Measurements from ENCODE around the gene WDFY2. TPM values are rescaled to one million over a fixed set of nuclear protein-coding genes. Genes with fewer than 3 reads are reported as not detected.

Gene WDFY2
- total and polyA plus RNA-seq, 2 of the 8 experiments (the other 6 are each of a cell fraction or from before 2014, with no cell fraction given): 13.9 to 29.0 TPM

DNA sequence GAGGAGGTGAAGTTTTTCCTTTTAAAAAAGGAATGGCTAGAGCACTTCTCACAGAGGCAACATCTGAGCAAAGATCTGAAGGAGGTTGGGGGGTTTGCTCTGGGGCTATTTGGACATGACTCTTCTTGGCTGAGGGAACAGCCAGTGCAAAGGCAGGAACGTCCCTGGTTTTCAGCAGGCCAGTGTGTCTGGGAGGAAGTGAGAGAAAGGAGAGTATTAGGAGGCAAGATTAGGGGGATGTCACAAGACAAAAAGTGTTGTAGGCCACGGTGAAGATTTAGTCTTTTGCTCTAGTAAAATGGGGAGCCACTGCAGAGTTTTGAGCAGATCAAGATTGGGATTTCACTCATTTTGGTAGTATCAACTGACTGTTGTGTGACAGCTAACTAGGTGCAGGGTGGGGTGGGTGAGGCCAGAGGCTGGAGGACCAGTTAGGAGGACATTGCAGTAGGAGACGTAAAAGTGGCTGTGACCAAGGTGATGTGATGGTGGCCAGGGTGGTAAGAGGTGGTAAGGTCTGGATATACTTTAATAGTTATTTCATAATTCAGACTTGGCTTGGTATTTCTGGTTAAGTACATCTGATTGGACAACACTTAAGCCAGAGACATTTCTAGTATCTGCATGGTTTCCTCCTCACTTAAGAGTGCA is 40.6 kb downstream of the WDFY2 start:
- no peak for FAIRE-seq
- 92% methylated on average over 3 of the region's 3 CpGs; no CpG with 5 or more reads in 1 of the 2 experiments for WGBS, 2 experiments (ENCODE audit: extremely low coverage in 1 of 2, insufficient coverage in 1 of 2, insufficient read length in 1 of 2, insufficient replicate concordance in 2 of 2, low coverage in 1 of 2, low lambda C conversion rate in 2 of 2, missing lambda C conversion rate in 1 of 2)

More for the DNA sequence above, 40.6 kb downstream of the WDFY2 start:
- Histone ChIP-seq H2BK120ac (replicated peaks; ENCODE audit: low read depth, low read length) (no peak overlapping the region), H3K4ac (replicated peaks; ENCODE audit: insufficient read length, low read depth, low read length) (no peak overlapping the region), H3K18ac (ENCODE audit: extremely low read depth, low read length) (no peak overlapping the region), H3K27ac (ENCODE audit: low read depth, low read length) (no peak overlapping the region), H3K23me2 (ENCODE audit: low read depth, low read length) (no peaks in the 10 kb centered on the region), H3K23ac (ENCODE audit: insufficient read length) (no peak overlapping the region), H3K56ac (replicated peaks; ENCODE audit: insufficient read length, low read depth, low read length) (no peak overlapping the region), H2BK5ac (ENCODE audit: low read depth, low read length) (0 out of 2 replicates have a peak overlapping the region, but pooled peaks have one; percentile 8), H3K4me1 (replicated peaks in 1 of 4; ENCODE audit: control insufficient read depth in 3 of 4, insufficient read depth in 4 of 4, low read length in 3 of 4) (peaks cover 0 to 13% (median 7%) of the 10 kb centered on the region in 4 experiments; a peak in 3 of 7 replicates), H3K36me3 (ENCODE audit: control insufficient read depth in 2 of 4, insufficient read depth in 4 of 4, low read length in 3 of 4) (no peaks in the 10 kb centered on the region), H3K27me3 (replicated peaks in 1 of 4; ENCODE audit: control insufficient read depth in 3 of 4, extremely low read depth in 1 of 4, insufficient read depth in 3 of 4, low read length in 3 of 4) (no peaks in the 10 kb centered on the region), H3K14ac (ENCODE audit: insufficient read length) (no peak overlapping the region), H2BK12ac (ENCODE audit: low read depth, low read length) (peak overlapping the region; percentile 7; the same call in 1 of the 2 replicates), H4K91ac (replicated peaks; ENCODE audit: insufficient read length, low read length) (no peak overlapping the region), H4K8ac (ENCODE audit: extremely low read depth, insufficient read depth, low read length) (no peak overlapping the region), H2BK15ac (ENCODE audit: low read length) (no peak overlapping the region), H4K20me1 (replicated peaks in 1 of 2; ENCODE audit: control insufficient read depth in 1 of 2, insufficient read depth in 2 of 2, low read length in 2 of 2) (peaks cover 0 to 11% of the 10 kb centered on the region in 2 experiments), H3K79me1 (ENCODE audit: low read depth, low read length) (peaks cover 14% of the 10 kb centered on the region), H3K4me2 (ENCODE audit: insufficient read depth in 1 of 2, low read depth in 2 of 2, low read length in 2 of 2) (no peak overlapping the region), H3K9me3 (ENCODE audit: insufficient read depth in 2 of 2, low read depth in 1 of 2, low read length in 1 of 2) (no peaks in the 10 kb centered on the region), H3K4me3 (ENCODE audit: extremely low read depth in 1 of 4, insufficient read depth in 2 of 4, low read depth in 3 of 4, low read length in 4 of 4) (no peak overlapping the region), H3K9ac (replicated peaks in 1 of 4; ENCODE audit: extremely low read depth in 1 of 4, low read depth in 3 of 4, low read length in 3 of 4) (no peak overlapping the region; a peak in 1 of 7 replicates), H2AFZ (ENCODE audit: low read length) (no peak overlapping the region), H2AK5ac (ENCODE audit: low read depth, low read length) (no peak overlapping the region), H4K5ac (ENCODE audit: insufficient read length, low read depth, low read length) (no peak overlapping the region), H2BK20ac (ENCODE audit: low read length) (no peak overlapping the region), H3K79me2 (ENCODE audit: control insufficient read depth in 1 of 2, insufficient read depth in 2 of 2, low read length in 2 of 2) (peaks cover 0 to 94% of the 10 kb centered on the region in 2 experiments; a peak in 3 of 4 replicates)
- no peak for DNase-seq (ENCODE audit: low read depth in 1 of 2, low spot score in 2 of 2)
- ChIA-PET CTCF (ENCODE audit: partially characterized antibody) (no interaction called here), POLR2A (ENCODE audit: partially characterized antibody) (no interaction called here)
- TF ChIP-seq BCL11A (IDR thresholded peaks at IDR 0.05; ENCODE audit: low read depth in 2 of 2, low read length in 2 of 2) (no peak), TAF7 (optimal IDR thresholded peaks at IDR 0.05; ENCODE audit: borderline replicate concordance, low read depth, low read length) (no peak), RAD21 (IDR thresholded peaks at IDR 0.05 in 1 of 2, conservative IDR thresholded peaks at IDR 0.05 in 1 of 2; ENCODE audit: low read depth in 2 of 2, low read length in 2 of 2) (no peak), ASH2L (IDR thresholded peaks at IDR 0.05; ENCODE audit: low read length) (no peak), POLR2A (IDR thresholded peaks at IDR 0.05; ENCODE audit: control extremely low read depth in 1 of 2, low read depth in 2 of 2, low read length in 2 of 2) (no peak), NRF1 (IDR thresholded peaks at IDR 0.05; ENCODE audit: low read depth, low read length) (no peak), EP300 (IDR thresholded peaks at IDR 0.05; ENCODE audit: borderline replicate concordance in 1 of 2, low read depth in 2 of 2, low read length in 2 of 2) (no peak), SUZ12 (IDR thresholded peaks at IDR 0.05; ENCODE audit: low read length) (no peak), BRCA1 (IDR thresholded peaks at IDR 0.05; ENCODE audit: low read depth, low read length) (no peak), JUN (IDR thresholded peaks at IDR 0.05; ENCODE audit: low read depth, low read length) (no peak), SIX5 (IDR thresholded peaks at IDR 0.05; ENCODE audit: low read depth, low read length) (no peak), RBBP5 (IDR thresholded peaks at IDR 0.05; ENCODE audit: borderline replicate concordance, low read depth, low read length) (no peak), BACH1 (IDR thresholded peaks at IDR 0.05; ENCODE audit: low read length) (no peak)

Measured in H1 (cell line).